K562 (cell line): ENCODE results near the gene PRCC. TPM values are rescaled to one million over a fixed set of nuclear protein-coding genes. Genes with fewer than 3 reads are reported as not detected.
"Not testable (repeated sequence)": the region's sequence is repeated elsewhere in the genome, so short reads cannot be mapped to it uniquely, and the experiment has no call there.

ENCODE experiments used
- ADNP ChIP-seq: fragments of 200-800 bp; sonication (Bioruptor generic); IDR thresholded peaks from 2 replicates; pipeline ENCODE4 v1.6.1; 2016; ENCODE audit warnings: missing genetic modification characterization, missing compliant biosample characterization
- BCOR ChIP-seq: fragments of 450-650 bp; IDR thresholded peaks from 2 replicates; pipeline ENCODE4 v1.6.1; 2016
- C11orf30 ChIP-seq: fragments of 450-650 bp; IDR thresholded peaks from 2 replicates; pipeline ENCODE4 v1.6.1; 2016; ENCODE audit warnings: low read depth, mild to moderate bottlenecking
- CBFA2T3 ChIP-seq: fragments of 450-650 bp; IDR thresholded peaks from 2 replicates; pipeline ENCODE4 v1.6.1; 2017
- CREB1 ChIP-seq, 2 experiments: sonication (generic) in 1 of 2; formaldehyde crosslinking in 1 of 2; IDR thresholded peaks; 2 replicates each; pipeline versions ENCODE4 v1.6.1 to v1.8.0; 2012 to 2022; ENCODE audit warnings: inconsistent platforms in 1 of 2, mild to moderate bottlenecking in 1 of 2, missing genetic modification reagents in 1 of 2, moderate library complexity in 1 of 2
- EGR1 ChIP-seq: fragments of 450-650 bp; conservative IDR thresholded peaks from 2 replicates; pipeline ENCODE4 v1.6.1; 2017; ENCODE audit warnings: mild to moderate bottlenecking
- EP300 ChIP-seq: IDR thresholded peaks from 2 replicates; pipeline ENCODE4 v1.6.1; 2012; ENCODE audit warnings: low read length, improper control_type of control experiment
- EP400 ChIP-seq: fragments of 450-650 bp; IDR thresholded peaks from 2 replicates; pipeline ENCODE4 v1.6.1; 2017; ENCODE audit warnings: antibody characterized with exemption, mild to moderate bottlenecking, moderate library complexity
- MNT ChIP-seq, 2 experiments: fragments of 450-650 bp; conservative IDR thresholded peaks; 2 replicates each; pipeline ENCODE4 v1.6.1; 2017; ENCODE audit warnings: mild to moderate bottlenecking in 2 of 2, moderate library complexity in 2 of 2
- MYNN ChIP-seq, 2 experiments: sonication (generic); formaldehyde crosslinking in 1 of 2; IDR thresholded peaks; 2 replicates each; pipeline versions ENCODE4 v1.5.0 to v1.6.1; 2016 to 2020; ENCODE audit warnings: antibody characterized with exemption in 1 of 2, missing genetic modification reagents in 1 of 2
- POLR2H ChIP-seq: IDR thresholded peaks from 2 replicates; pipeline ENCODE4 v1.6.1; 2016; ENCODE audit warnings: missing genetic modification characterization, low read depth, mild to moderate bottlenecking, control low read depth, missing compliant biosample characterization, moderate library complexity
- RAD51 ChIP-seq: fragments of 450-650 bp; IDR thresholded peaks from 2 replicates; pipeline ENCODE4 v1.7.1; 2016; ENCODE audit warnings: low read depth, mild to moderate bottlenecking, borderline replicate concordance
- SMARCE1 ChIP-seq: fragments of 450-650 bp; IDR thresholded peaks from 2 replicates; pipeline ENCODE4 v1.7.1; 2016; ENCODE audit warnings: mild to moderate bottlenecking
- TAL1 ChIP-seq: fragments of 450-650 bp; IDR thresholded peaks from 2 replicates; pipeline ENCODE4 v1.6.1; 2016; ENCODE audit warnings: mild to moderate bottlenecking
- TBP ChIP-seq: optimal IDR thresholded peaks from 2 replicates; pipeline ENCODE3; 2011; ENCODE audit warnings: low read depth, low read length, improper control_type of control experiment
- TRIM24 ChIP-seq, 2 experiments: fragments of 450-650 bp; IDR thresholded peaks; 2 replicates each; pipeline ENCODE4 v1.6.1; 2016
- ZKSCAN8 ChIP-seq: fragments of 200-800 bp; sonication (Bioruptor generic); IDR thresholded peaks from 2 replicates; pipeline ENCODE4 v1.6.1; 2016; ENCODE audit warnings: missing genetic modification characterization, missing compliant biosample characterization
- ZNF384 ChIP-seq: IDR thresholded peaks from 2 replicates; pipeline ENCODE4 v1.6.1; 2012; ENCODE audit warnings: low read depth, low read length, improper control_type of control experiment
- polyA plus RNA-seq, 8 experiments: library from polyadenylated mRNA; depleted of rRNA in 4 of 8; stranded (reverse) in 5 of 8; unstranded in 3 of 8; fragments of >200 nt; fragmentation: Nextera tagmentation in 2 of 8; fragmentation: Illumina TruSeq in 1 of 8; extraction: Ambion mirVana in 2 of 8; extraction: Trizol in 1 of 8; gene quantifications; 2 replicates each; pipeline versions ENCODE4 v1.2.1 to v1.2.3, GENCODE V29; 2011 to 2014; ENCODE audit warnings: inconsistent platforms in 1 of 8, missing spikeins in 1 of 8
- total RNA-seq, 7 experiments: library from RNA; depleted of rRNA in 6 of 7; stranded (reverse); fragments of >200 nt in 6 of 7; fragmentation: Illumina TruSeq in 2 of 7; extraction: Trizol in 2 of 7; gene quantifications; 2 replicates each; pipeline versions ENCODE4 v1.2.1 to v1.2.3, GENCODE V29; 2011 to 2021; ENCODE audit warnings: low replicate concordance in 1 of 7

The PRCC gene
- total and polyA plus RNA-seq, 9 of the 15 experiments (the other 6 are each of a cell fraction or from before 2014, with no cell fraction given): 23.9 to 201 (median 41.1) TPM

DNA sequence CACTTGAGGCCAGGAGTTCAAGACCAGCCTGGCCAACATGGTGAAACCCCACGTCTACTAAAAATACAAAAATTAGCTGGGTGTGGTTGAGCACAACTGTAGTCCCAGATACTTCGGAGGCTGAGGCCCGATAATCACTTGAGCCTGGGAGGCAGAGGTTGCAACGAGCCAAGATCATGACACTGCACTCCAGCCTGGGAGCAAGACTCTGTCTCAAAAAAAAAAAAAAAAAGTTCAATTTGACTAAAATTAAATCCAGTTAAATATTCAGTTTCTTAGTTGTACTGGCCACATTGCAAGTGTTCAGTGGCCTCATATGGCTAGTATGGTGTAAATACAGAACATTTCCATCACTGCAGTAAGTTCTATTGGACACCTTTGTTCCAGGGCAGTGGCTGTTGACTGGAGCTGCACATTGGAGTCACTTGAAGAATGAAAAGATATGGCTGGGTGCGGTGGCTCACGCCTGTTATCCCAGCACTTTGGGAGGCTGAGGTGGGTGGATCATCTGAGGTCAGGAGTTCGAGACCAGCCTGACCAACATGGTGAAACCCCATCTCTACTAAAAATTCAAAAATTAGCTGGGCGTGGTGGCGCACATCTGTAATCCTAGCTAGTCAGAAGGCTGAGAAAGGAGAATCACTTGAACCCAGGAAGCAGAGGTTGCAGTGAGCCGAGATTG, 9.6 kb upstream of the PRCC start (continued):
- TF ChIP-seq BCOR (peak; percentile 77; the same call in 1 of the 2 replicates), TRIM24 (IDR thresholded peaks at IDR 0.05) (peak in 1 of 2 experiments; percentile 3; a peak in 1 of 4 replicates), ZNF384 (peak; percentile 85), ZKSCAN8 (CRISPR knock-in tag) (0 out of 2 replicates have a peak, but pooled peaks have one; percentile 10), CREB1 (CRISPR knock-in tag; IDR thresholded peaks at IDR 0.05) (0 out of 2 replicates have a peak, but pooled peaks have one; percentile 23), RAD51 (0 out of 2 replicates have a peak, but pooled peaks have one; percentile 13), TAL1 (peak; percentile 40; the same call in 1 of the 2 replicates), EGR1 (peak; percentile 73), POLR2H (tag) (0 out of 2 replicates have a peak, but pooled peaks have one; percentile 20), ADNP (peak; percentile 54), MYNN (IDR thresholded peaks at IDR 0.05) (0 out of 2 replicates have a peak, but pooled peaks have one; percentile 17), SMARCE1 (peak; percentile 40; the same call in 1 of the 2 replicates), MNT (conservative IDR thresholded peaks at IDR 0.05) (0 out of 4 replicates have a peak, but pooled peaks of 1 of the 2 experiments have one; percentile 2), EP400 (peak; percentile 40; the same call in 1 of the 2 replicates), CBFA2T3 (peak; percentile 63), TBP (peak; percentile 81), EP300 (peak; percentile 48; the same call in 1 of the 2 replicates), C11orf30 (peak; percentile 75)
- TF ChIP-seq CREB1 (IDR thresholded peaks at IDR 0.05); MYNN (CRISPR knock-in tag; IDR thresholded peaks at IDR 0.05): not testable (repeated sequence)
